8988T (cell line): ENCODE measurements around the gene MMD.

Experiments
- DNase-seq: peaks from one replicate; pipeline ENCODE4 v3.0.0; 2011

Gene MMD

GRCh38 chr17:55345132-55345531, 76.5 kb downstream of the MMD start:
- no peak for DNase-seq

- DNase-seq, result no peak
Measured at GRCh38 chr17:55344514-55344997, 77.1 kb downstream of the MMD start.

GRCh38 chr17:55343900-55344513, 77.6 kb downstream of the MMD start:
- no peak for DNase-seq

- DNase-seq, result no peak
Measured at GRCh38 chr17:55342800-55343585, 78.6 kb downstream of the MMD start.
